Cerebellar cortex (tissue), 1 donor: ENCODE results near the gene ZNF888.
"Not testable (repeated sequence)": the region's sequence is repeated elsewhere in the genome, so short reads cannot be mapped to it uniquely, and the experiment has no call there.

ENCODE experiments used
- DNase-seq: peaks from one replicate; pipeline ENCODE4 v3.0.0-alpha.2; 2015; ENCODE audit warnings: low spot score

The ZNF888 gene

GRCh38 chr19:52922841-52923777, at the start of gene ZNF888:
Gene ZNF888 (minus strand): TSS chr19:52923428. CDS start chr19:52917873, 5,555 bp downstream.
- DNase-seq: peak; percentile 85

GRCh38 chr19:52967772-52968171, 44.5 kb upstream of the ZNF888 start:
- DNase-seq: no peak

- DNase-seq: no peak
Measured at GRCh38 chr19:52963247-52963618, 40.0 kb upstream of the ZNF888 start.

- peak; percentile 92 for DNase-seq
Measured at GRCh38 chr19:52962394-52963246, 39.4 kb upstream of the ZNF888 start, which contains the start of gene ZNF816. Gene ZNF816 (minus strand): TSS chr19:52962881. CDS start chr19:52956089, 6,792 bp downstream.

- DNase-seq: peak; percentile 36
Measured at GRCh38 chr19:52961981-52962380, 38.8 kb upstream of the ZNF888 start.

GRCh38 chr19:52959613-52960295, 36.5 kb upstream of the ZNF888 start:
- DNase-seq: peak; percentile 60

GRCh38 chr19:52957591-52957990, 34.4 kb upstream of the ZNF888 start:
- no peak for DNase-seq

DNA sequence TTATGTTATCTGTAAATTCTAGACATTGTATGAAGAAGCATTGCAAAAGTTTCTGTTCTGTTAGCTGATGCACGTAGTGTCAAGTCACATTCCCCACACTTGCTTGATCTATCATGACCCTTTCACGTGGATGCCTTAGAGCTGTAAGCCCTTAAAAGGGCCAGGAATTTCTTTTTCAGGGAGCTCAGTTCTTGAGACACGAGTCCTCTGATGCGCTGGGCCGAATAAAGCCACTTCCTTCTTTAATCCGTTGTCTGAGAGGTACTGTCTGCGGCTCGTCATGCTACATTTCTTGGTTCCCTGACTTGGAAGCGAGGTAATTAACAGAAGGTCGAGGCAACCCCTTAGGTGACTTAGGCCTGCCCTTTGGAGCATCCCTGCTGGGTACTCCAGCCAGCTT, 33.7 kb upstream of the ZNF888 start:
- no peak for DNase-seq

GRCh38 chr19:52949422-52949821, 26.2 kb upstream of the ZNF888 start:
- no peak for DNase-seq

- DNase-seq: no peak
Measured at GRCh38 chr19:52948025-52948770, 25.0 kb upstream of the ZNF888 start.

DNA sequence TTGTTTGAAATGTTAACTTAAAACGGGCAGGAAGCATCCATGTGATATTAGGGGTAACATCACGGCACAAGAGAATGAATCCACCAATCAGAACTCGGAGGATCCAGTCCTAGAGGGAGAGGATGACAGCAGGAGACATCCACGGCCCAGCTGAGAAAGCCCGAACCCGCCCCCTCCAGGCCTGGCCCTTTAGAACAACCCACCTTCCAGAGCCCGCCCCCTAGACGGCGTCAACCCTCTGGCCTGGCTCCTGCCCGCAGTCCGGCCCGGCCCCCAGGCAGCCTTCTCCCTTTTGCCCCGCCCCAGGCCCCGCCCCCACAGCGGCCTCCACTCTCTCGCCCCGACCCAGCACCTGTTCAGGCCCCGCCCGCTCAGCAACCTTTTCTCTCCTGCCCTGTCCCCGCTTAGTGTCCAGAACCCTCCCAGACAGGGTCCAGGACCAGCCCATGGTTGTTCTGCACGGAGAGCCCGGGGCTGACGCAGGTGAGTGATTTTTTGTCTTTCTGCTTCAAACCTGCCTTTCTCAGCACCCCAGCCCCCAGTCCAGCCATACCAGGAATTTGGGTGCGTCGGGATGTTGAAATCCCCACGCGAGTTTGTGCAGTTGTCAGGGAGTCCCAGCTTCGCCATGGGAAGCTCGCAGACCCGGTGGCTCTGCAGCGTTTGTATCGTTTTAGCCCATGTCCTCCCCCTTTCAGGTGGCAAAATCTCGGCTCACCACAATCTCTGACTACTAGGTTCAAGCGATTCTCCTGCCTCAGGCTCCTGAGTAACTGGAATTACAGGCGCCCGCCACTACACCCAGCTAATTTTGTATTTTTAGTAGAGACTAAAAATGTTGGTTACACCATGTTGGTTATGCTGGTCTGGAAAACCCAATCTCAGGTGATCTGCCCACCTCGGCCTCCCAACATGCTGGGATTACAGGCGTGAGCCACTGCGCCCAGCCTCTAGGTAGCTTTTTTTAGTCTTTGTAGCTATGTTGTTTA, 23.4 kb upstream of the ZNF888 start:
- peak; percentile 94 for DNase-seq

DNA sequence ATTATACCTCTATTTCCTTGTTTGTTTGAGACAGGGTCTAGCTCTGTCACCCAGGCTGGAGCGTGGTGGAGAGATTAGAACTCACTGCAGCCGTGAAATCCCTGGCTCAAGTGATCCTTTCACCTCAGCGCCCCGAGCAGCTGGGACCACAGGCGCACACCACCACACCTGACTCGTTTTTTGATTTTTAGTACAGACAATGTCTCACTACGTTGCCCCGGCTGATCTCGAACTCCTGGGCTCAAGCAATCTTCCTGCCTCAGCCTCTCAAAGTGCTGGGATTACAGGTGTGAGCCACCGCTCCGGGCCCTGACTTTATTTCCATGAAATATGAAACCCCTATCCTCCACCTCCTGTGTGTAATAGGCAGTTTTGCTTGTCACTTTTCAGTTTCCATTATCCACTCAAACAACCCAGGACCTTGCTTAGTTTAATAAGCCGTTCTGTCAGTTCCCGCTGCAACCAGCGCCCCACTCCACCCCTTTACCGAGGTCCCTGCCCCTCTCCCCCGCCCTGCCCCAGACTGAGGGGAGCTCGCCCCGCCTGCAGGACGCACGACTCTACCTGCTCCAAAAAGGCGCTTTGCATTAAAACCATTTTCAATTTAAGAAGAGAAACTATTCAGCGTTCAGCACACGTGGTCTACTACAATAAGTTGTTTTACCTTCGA, 22.6 kb upstream of the ZNF888 start:
- no peak for DNase-seq

DNA sequence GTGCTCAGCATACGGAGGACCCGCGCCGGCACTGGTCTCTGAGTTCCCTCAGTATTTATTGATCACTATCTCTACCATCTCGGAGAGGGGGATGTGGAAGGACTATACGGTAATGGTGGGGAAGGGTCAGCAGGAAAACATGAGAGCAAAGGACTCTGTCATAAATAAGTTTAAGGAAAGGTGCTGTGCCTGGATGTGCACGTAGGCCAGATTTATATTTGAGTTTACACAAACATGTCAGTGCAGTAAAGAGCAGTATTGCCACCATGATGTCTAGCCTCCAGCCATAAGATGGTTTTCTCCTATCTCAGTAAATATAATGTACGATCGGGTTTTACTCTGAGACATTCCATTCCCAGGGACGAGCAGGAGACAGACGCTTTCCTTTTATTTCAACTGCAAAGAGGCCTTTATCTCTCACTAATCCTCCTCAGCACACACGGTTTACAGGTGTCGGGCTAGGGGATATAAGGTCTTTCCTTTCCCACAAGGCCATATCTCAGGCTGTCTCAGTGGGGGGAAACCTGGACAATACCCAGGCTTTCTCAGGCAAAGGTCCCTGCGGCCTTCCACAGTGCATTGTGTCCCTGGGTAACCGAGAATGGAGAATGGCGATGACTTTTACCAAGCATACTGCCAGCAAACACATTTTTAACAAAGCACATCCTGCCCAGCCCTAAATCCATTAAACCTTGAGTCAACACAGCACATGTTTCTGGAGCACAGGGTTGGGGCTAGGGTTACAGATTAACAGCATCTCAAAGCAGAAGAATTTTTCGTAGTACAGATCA, 21.7 kb upstream of the ZNF888 start:
- DNase-seq: not testable (repeated sequence)

DNA sequence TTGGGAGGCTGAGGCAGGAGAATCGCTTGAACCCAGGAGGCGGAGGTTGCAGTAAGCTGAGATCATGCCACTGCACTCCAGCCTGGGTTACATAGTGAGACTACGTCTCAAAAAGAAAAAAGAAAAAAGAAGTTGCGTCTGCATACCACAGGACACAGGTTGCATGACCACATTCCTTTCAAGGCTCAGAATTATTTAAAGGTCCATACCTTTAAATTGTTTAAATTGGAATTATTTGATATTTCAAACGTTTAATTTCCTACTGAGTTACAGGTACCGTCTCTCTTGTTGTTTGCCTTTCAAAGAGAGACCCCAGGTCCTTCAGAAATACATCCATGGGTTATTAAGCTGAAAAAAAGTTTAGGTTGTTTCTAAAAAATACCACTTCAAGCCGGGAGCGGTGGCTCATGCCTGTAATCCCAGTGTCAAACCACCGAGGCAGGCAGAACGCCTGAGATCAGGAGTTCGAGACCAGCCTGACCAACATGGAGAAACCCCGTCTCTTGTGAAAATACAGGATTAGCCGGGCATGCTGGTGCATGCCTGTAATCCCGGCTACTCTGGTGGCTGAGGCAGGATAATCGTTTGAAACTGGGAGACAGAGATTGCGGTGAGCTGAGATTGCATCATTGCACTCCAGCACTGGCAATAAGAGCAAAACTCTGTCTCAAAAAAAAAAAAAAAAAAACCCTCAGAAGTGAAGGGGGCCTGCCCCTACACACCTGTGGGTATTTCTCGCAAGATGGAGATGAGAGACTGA, 20.8 kb upstream of the ZNF888 start:
- no peak for DNase-seq

DNA sequence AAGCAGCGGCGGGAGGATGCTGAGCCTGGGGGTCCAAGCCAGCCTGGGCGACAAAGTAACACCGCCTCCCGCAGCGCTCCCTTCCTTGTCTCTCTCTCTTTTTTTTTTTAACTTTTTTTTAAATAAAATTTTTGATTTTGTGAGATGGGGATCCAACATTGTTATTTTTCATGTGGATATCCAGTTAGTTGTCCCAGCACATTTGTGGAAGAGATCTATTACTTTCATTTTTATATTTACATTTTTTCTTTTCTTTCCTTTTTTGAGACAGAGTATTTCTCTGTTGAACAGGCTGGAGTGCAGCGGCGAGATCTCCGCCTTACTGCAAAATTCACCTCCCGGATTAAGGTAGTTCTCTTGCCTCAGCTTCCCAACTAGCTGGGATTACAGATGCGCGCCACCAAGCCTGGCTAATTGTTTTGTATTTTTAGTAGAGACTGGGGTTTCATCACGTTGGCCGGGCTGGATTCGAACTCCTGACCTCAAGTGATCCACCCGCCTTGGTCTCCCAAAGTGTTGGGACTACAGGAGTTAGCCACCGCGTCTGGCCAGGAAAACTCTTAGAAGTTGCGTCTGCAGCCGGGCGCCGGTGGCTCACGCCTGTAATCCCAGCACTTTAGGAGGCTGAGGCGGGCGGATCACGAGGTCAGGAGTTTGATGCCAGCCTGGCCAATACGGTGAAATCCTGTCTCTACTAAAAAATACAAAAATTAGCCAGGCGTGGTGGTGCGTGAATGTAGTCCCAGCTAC, 20.1 kb upstream of the ZNF888 start:
- DNase-seq: no peak

GRCh38 chr19:52942386-52943133, 19.3 kb upstream of the ZNF888 start:
- DNase-seq: peak; percentile 81
